Heart right ventricle (tissue), 16 donors: ENCODE data around the gene FBXL13. TPM values are rescaled to one million over a fixed set of nuclear protein-coding genes. Genes with fewer than 3 reads are reported as not detected.
A peak's percentile ranks its signal among the peaks of the same experiment; 100 is the strongest.

Experiments used
- ATAC-seq, 8 donors: fragments of 200-7000 bp; cut with Tn5 transposase; one replicate each; pipeline ENCODE4 v1.9.1; 2020; ENCODE audit warnings: mild to moderate bottlenecking in 8 of 8, moderate library complexity in 8 of 8, moderate number of reproducible peaks in 1 of 8
- DNase-seq, 2 donors: peaks; one replicate each; pipeline ENCODE4 v3.0.0-alpha.2; 2020
- H3K27ac ChIP-seq, 10 donors: fragments of 200-600 bp; sonication (generic) in 2 of 10; one replicate each; pipeline versions ENCODE4 v1.5.0 to v1.8.0; 2020 to 2022; ENCODE audit warnings: mild to moderate bottlenecking in 3 of 10
- H3K27me3 ChIP-seq, 7 donors: fragments of 200-600 bp; one replicate each; pipeline ENCODE4 v1.8.0; 2021 to 2022; ENCODE audit warnings: mild to moderate bottlenecking in 2 of 7
- H3K36me3 ChIP-seq, 9 donors: fragments of 200-600 bp; sonication (generic) in 1 of 9; one replicate each; pipeline versions ENCODE4 v1.5.0 to v1.8.0; 2020 to 2022; ENCODE audit warnings: mild to moderate bottlenecking in 2 of 9
- H3K4me1 ChIP-seq, 9 donors: fragments of 200-600 bp; sonication (generic) in 1 of 9; one replicate each; pipeline versions ENCODE4 v1.5.0 to v1.8.0; 2020 to 2022; ENCODE audit warnings: mild to moderate bottlenecking in 4 of 9
- H3K4me3 ChIP-seq, 10 donors: fragments of 200-600 bp; sonication (generic) in 2 of 10; one replicate each; pipeline versions ENCODE4 v1.5.0 to v1.8.0; 2020 to 2022; ENCODE audit warnings: mild to moderate bottlenecking in 7 of 10, moderate library complexity in 2 of 10
- H3K9me3 ChIP-seq, 11 donors: fragments of 200-600 bp in 10 of 11; sonication (generic) in 2 of 11; one replicate each; pipeline versions ENCODE4 v1.5.0 to v1.8.0; 2013 to 2022; ENCODE audit warnings: mild to moderate bottlenecking in 2 of 11, control low read depth in 1 of 11, moderate library complexity in 1 of 11
- WGBS, 2 donors: extraction: QIAGEN DNeasy Blood & Tissue Kit; methylation state at CpG; one replicate each; pipeline ENCODE4 v1.1.7; 2013; ENCODE audit warnings: inconsistent platforms in 1 of 2; 5-methylcytosine and 5-hydroxymethylcytosine counted together
- intact Hi-C, 10 donors: fragments of 100-400 bp; cut with DNase I; formaldehyde crosslinking; loops; one replicate each; pipeline versions ENCODE4 v1.11.1 to v1.14.2; 2022
- polyA plus RNA-seq, 2 donors: library from polyadenylated mRNA; stranded (reverse); fragments of 200-250 nt; gene quantifications; one replicate each; pipeline ENCODE4 v1.2.3, GENCODE V29; 2013
- total RNA-seq, 10 donors: library from RNA; stranded (reverse); fragmentation: NEBNext Ultra II Directional in 3 of 10; extraction: Animal tissue kit (Norgen Biotek cat#: 25700) in 3 of 10; gene quantifications; one replicate each; pipeline versions ENCODE4 v1.2.1 to v1.2.4, GENCODE V29; 2021 to 2023
- TF ChIP-seq, protein P1 (sequence below), 9 donors: fragments of 200-600 bp; sonication (generic) in 2 of 9; IDR thresholded peaks; one replicate each; pipeline versions ENCODE4 v1.5.0 to v1.8.0; 2021 to 2022; ENCODE audit warnings: antibody characterized with exemption in 9 of 9, mild to moderate bottlenecking in 5 of 9, moderate library complexity in 1 of 9
- donor health status: Arrhythmogenic right ventricular cardiomyopathy.
- donor health status: ischemic (EF 13 %, LVEDD 7.1; RV severe dilation, severe dysfunction).
- donor health status: healthy with polysubstance abuse.
- donor health status: DM: no; HTN: yes; CAD: no.
- donor health status: DM: no; HTN: no; CAD: no.
- donor health status: ischemic (EF 25% LVEDD 6.9; RV normal size, moderate dysfunction).
- donor health status: ischemic (EF 25% LVEDD 5.7; RV mildly dilated, moderate dysfunction).
- donor health status: healthy.
- donor health status: DM: yes; HTN: yes; CAD: no.
- donor health status: Ischemic cardiomyopathy.
- donor health status: ischemic (EF 35%, LVEDD 5.7; RV mildly dilated, moderate dysfunction).
- donor health status: nonischemic (EF 11% LVEDD 7.7; RV severe dilation, severe dysfunction).
- donor health status: DM: yes; HTN: yes; CAD: no.
- donor health status: PGD.
- donor health status: ischemic (EF 29% LVEDD 5.4; RV normal size, mild dysfunction).
- donor health status: nonischemic (EF 23%, LVEDD 6.1; RV moderate dilation, normal function).

The FBXL13 gene
- total and polyA plus RNA-seq, 12 donors = 0.12 to 0.87 (median 0.45) TPM; not detected in 1

DNA sequence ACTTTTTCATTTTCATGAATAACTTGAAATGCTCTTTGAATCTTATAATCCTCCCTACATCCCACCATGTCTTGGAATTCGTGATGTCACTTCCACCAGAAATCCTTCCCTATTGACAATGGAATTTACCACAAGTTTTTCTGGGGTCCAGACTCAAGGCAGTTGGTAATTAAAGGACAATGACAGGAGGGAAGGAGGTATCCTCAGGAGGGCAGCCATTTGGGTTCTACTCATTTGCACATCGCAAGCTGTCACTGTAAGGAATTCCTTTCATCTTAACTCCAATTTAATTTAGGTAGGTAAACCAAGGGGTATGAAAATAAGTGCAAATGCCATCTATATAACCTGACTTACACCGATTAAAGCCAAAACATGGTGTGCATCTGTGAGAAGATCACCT lies 139.9 kb downstream of the FBXL13 start:
- H3K4me3 ChIP-seq = peak overlapping the region in 6 of 10 donors; percentile 2 to 21 (median 11)
- intact Hi-C loops = no loop called here

GRCh38 chr7:102934239-102934638 lies 140.4 kb downstream of the FBXL13 start:
- no peak for DNase-seq
- 72 to 80% methylated on average over 8 of the region's 8 CpGs for WGBS, 2 donors
- Histone ChIP-seq H3K27ac (peak overlapping the region; percentile 21 to 81 (median 68)), H3K36me3 (no peaks in the 10 kb centered on the region), H3K4me1 (peaks cover 3 to 67% (median 46%) of the 10 kb centered on the region in 9 donors), H3K9me3 (no peaks in the 10 kb centered on the region), H3K27me3 (no peaks in the 10 kb centered on the region), H3K4me3 (peak overlapping the region in 4 of 10 donors; percentile 8 to 21 (median 17))
- peak in 3 of 8 donors; percentile 7 to 15 (median 14) for ATAC-seq
- TF ChIP-seq, protein P1, sequence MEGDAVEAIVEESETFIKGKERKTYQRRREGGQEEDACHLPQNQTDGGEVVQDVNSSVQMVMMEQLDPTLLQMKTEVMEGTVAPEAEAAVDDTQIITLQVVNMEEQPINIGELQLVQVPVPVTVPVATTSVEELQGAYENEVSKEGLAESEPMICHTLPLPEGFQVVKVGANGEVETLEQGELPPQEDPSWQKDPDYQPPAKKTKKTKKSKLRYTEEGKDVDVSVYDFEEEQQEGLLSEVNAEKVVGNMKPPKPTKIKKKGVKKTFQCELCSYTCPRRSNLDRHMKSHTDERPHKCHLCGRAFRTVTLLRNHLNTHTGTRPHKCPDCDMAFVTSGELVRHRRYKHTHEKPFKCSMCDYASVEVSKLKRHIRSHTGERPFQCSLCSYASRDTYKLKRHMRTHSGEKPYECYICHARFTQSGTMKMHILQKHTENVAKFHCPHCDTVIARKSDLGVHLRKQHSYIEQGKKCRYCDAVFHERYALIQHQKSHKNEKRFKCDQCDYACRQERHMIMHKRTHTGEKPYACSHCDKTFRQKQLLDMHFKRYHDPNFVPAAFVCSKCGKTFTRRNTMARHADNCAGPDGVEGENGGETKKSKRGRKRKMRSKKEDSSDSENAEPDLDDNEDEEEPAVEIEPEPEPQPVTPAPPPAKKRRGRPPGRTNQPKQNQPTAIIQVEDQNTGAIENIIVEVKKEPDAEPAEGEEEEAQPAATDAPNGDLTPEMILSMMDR (IDR thresholded peaks at IDR 0.05) = no peak
- intact Hi-C loops = no loop called here

More for the DNA sequence above, 139.9 kb downstream of the FBXL13 start:
- Histone ChIP-seq H3K36me3 (no peaks in the 10 kb centered on the region), H3K9me3 (no peaks in the 10 kb centered on the region), H3K27me3 (no peaks in the 10 kb centered on the region), H3K4me1 (peaks cover 3 to 70% (median 49%) of the 10 kb centered on the region in 9 donors), H3K27ac (peak overlapping the region in 8 of 10 donors; percentile 36 to 81 (median 69))
- WGBS, 2 donors = 60 to 72% methylated on average over 3 of the region's 3 CpGs
- DNase-seq = no peak
- no peak for ATAC-seq
- TF ChIP-seq, protein P1 (IDR thresholded peaks at IDR 0.05) = no peak

- no peaks in the 10 kb centered on the region for H3K27me3 ChIP-seq
- TF ChIP-seq, protein P1 (IDR thresholded peaks at IDR 0.05) = no peak
- peak overlapping the region; percentile 36 to 81 (median 68) for H3K27ac ChIP-seq
- intact Hi-C loops = no loop called here
- 67 to 68% methylated on average over 15 of the region's 15 CpGs for WGBS, 2 donors
- H3K4me1 ChIP-seq = peaks cover 0 to 62% (median 41%) of the 10 kb centered on the region in 9 donors
- peak overlapping the region in 1 of 10 donors; percentile 8 for H3K4me3 ChIP-seq
- no peaks in the 10 kb centered on the region for H3K9me3 ChIP-seq
- H3K36me3 ChIP-seq = no peaks in the 10 kb centered on the region
- peak; percentile 60 to 70 for DNase-seq
- peak; percentile 81 to 97 (median 94) for ATAC-seq
Measured at GRCh38 chr7:102933763-102934162, 140.8 kb downstream of the FBXL13 start.

DNA sequence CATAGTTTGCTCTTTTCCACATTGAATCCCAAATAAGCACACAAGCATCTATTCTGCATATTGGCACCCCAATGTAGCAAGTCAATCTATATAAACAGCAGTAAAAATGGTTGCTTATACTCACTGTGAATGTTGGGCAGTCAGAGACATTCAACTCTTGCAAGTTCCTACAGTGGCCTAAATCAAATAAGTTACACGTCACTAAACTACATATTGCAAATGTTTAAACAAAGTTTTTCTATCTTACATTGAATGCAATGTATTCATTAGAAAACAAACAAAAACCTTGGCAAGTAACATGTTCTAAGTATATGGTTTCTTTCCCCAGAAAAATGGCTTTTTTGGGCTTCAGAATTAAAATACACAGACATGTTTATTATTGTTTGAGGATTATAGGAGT lies 142.8 kb downstream of the FBXL13 start:
- Histone ChIP-seq H3K4me1 (peaks cover 0 to 45% (median 22%) of the 10 kb centered on the region in 9 donors), H3K27ac (no peak overlapping the region)
- WGBS, 2 donors = 81 to 82% methylated on average over 1 of the region's 1 CpG

More for the DNA sequence above, 142.8 kb downstream of the FBXL13 start:
- Histone ChIP-seq H3K36me3 (no peaks in the 10 kb centered on the region), H3K4me3 (no peak overlapping the region), H3K9me3 (no peaks in the 10 kb centered on the region), H3K27me3 (no peaks in the 10 kb centered on the region)
- TF ChIP-seq, protein P1 (IDR thresholded peaks at IDR 0.05) = no peak
- intact Hi-C loops = no loop called here
- ATAC-seq = no peak
- no peak for DNase-seq
